ENCODE measurements around the gene TNFSF13. TPM values are rescaled to one million over a fixed set of nuclear protein-coding genes. Genes with fewer than 3 reads are reported as not detected.

TNFSF13 gene
- polyA plus RNA-seq, 1 donor = 23.4 TPM

- H3K27ac ChIP-seq (ENCODE audit: low read length) = peak overlapping the region; percentile 99
- DNase-seq = peak; percentile 90 to 94
- peaks cover 28% of the 10 kb centered on the region for H3K36me3 ChIP-seq (ENCODE audit: control insufficient read depth, insufficient read depth, low read length)
- H3K9me3 ChIP-seq (ENCODE audit: control insufficient read depth, low read depth, low read length) = no peaks in the 10 kb centered on the region
- H3K4me1 ChIP-seq (ENCODE audit: control insufficient read depth, insufficient read depth, low read length) = peaks cover 54% of the 10 kb centered on the region
- no peaks in the 10 kb centered on the region for H3K27me3 ChIP-seq (ENCODE audit: control insufficient read depth, insufficient read depth, low read length)
- no CpG with 5 or more reads among the region's 32 CpGs for WGBS (ENCODE audit: insufficient coverage, low lambda C conversion rate)
- H3K4me3 ChIP-seq (ENCODE audit: low read length) = peak overlapping the region; percentile 87
These were observed 2.6 kb downstream of the TNFSF13 start for GRCh38 chr17:7561028-7561575.

GRCh38 chr17:7561589-7562207, 3.1 kb downstream of the TNFSF13 start, which contains the start of gene SENP3:
TSS of gene SENP3 (plus strand) at chr17:7561919. CDS start at chr17:7563077, 1,158 bp downstream.
- no peaks in the 10 kb centered on the region for H3K9me3 ChIP-seq (ENCODE audit: control insufficient read depth, low read depth, low read length)
- H3K4me3 ChIP-seq (ENCODE audit: low read length) = peak within 1 kb of the TSS; percentile 87
- H3K27me3 ChIP-seq (ENCODE audit: control insufficient read depth, insufficient read depth, low read length) = no peaks in the 10 kb centered on the region
- H3K4me1 ChIP-seq (ENCODE audit: control insufficient read depth, insufficient read depth, low read length) = peaks cover 54% of the 10 kb centered on the region
- H3K36me3 ChIP-seq (ENCODE audit: control insufficient read depth, insufficient read depth, low read length) = peaks cover 34% of the 10 kb centered on the region
- peak within 1 kb of the TSS; percentile 99 for H3K27ac ChIP-seq (ENCODE audit: low read length)
- DNase-seq = peak; percentile 93 to 94
- WGBS (ENCODE audit: insufficient coverage, low lambda C conversion rate) = no CpG with 5 or more reads among the region's 82 CpGs

GRCh38 chr17:7562208-7562605, 3.7 kb downstream of the TNFSF13 start:
- Histone ChIP-seq H3K27ac (ENCODE audit: low read length) (peak overlapping the region; percentile 74), H3K27me3 (ENCODE audit: control insufficient read depth, insufficient read depth, low read length) (no peaks in the 10 kb centered on the region), H3K4me3 (ENCODE audit: low read length) (peak overlapping the region; percentile 87), H3K36me3 (ENCODE audit: control insufficient read depth, insufficient read depth, low read length) (peaks cover 40% of the 10 kb centered on the region), H3K9me3 (ENCODE audit: control insufficient read depth, low read depth, low read length) (no peaks in the 10 kb centered on the region), H3K4me1 (ENCODE audit: control insufficient read depth, insufficient read depth, low read length) (peaks cover 54% of the 10 kb centered on the region)
- no CpG with 5 or more reads among the region's 28 CpGs for WGBS (ENCODE audit: insufficient coverage, low lambda C conversion rate)
- no peak for DNase-seq

GRCh38 chr17:7563115-7563869, 4.7 kb downstream of the TNFSF13 start:
- Histone ChIP-seq H3K4me3 (ENCODE audit: low read length) (no peak overlapping the region), H3K36me3 (ENCODE audit: control insufficient read depth, insufficient read depth, low read length) (peaks cover 44% of the 10 kb centered on the region), H3K9me3 (ENCODE audit: control insufficient read depth, low read depth, low read length) (no peaks in the 10 kb centered on the region), H3K27me3 (ENCODE audit: control insufficient read depth, insufficient read depth, low read length) (no peaks in the 10 kb centered on the region), H3K27ac (ENCODE audit: low read length) (no peak overlapping the region), H3K4me1 (ENCODE audit: control insufficient read depth, insufficient read depth, low read length) (peaks cover 43% of the 10 kb centered on the region)
- DNase-seq = no peak
- WGBS (ENCODE audit: insufficient coverage, low lambda C conversion rate) = no CpG with 5 or more reads among the region's 30 CpGs

GRCh38 chr17:7569571-7569970, 11.0 kb downstream of the TNFSF13 start:
- Histone ChIP-seq H3K4me3 (ENCODE audit: low read length) (no peak overlapping the region), H3K27ac (ENCODE audit: low read length) (no peak overlapping the region), H3K9me3 (ENCODE audit: control insufficient read depth, low read depth, low read length) (peaks cover 7% of the 10 kb centered on the region), H3K4me1 (ENCODE audit: control insufficient read depth, insufficient read depth, low read length) (peaks cover 6% of the 10 kb centered on the region), H3K27me3 (ENCODE audit: control insufficient read depth, insufficient read depth, low read length) (no peaks in the 10 kb centered on the region), H3K36me3 (ENCODE audit: control insufficient read depth, insufficient read depth, low read length) (peaks cover 64% of the 10 kb centered on the region)
- no peak for DNase-seq
- no CpG with 5 or more reads among the region's 5 CpGs for WGBS (ENCODE audit: insufficient coverage, low lambda C conversion rate)

- Histone ChIP-seq H3K4me3 (ENCODE audit: low read length) (no peak overlapping the region), H3K36me3 (ENCODE audit: control insufficient read depth, insufficient read depth, low read length) (peaks cover 64% of the 10 kb centered on the region)
- no peak for DNase-seq
These were observed 11.8 kb downstream of the TNFSF13 start for GRCh38 chr17:7570351-7570750.

GRCh38 chr17:7572338-7572587, 13.7 kb downstream of the TNFSF13 start:
- H3K27ac ChIP-seq (ENCODE audit: low read length) = peak overlapping the region; percentile 93
- DNase-seq = no peak
- peaks cover 7% of the 10 kb centered on the region for H3K9me3 ChIP-seq (ENCODE audit: control insufficient read depth, low read depth, low read length)
- peak overlapping the region; percentile 61 for H3K4me3 ChIP-seq (ENCODE audit: low read length)
- peaks cover 64% of the 10 kb centered on the region for H3K36me3 ChIP-seq (ENCODE audit: control insufficient read depth, insufficient read depth, low read length)
- WGBS (ENCODE audit: insufficient coverage, low lambda C conversion rate) = no CpG with 5 or more reads among the region's 11 CpGs
- H3K27me3 ChIP-seq (ENCODE audit: control insufficient read depth, insufficient read depth, low read length) = no peaks in the 10 kb centered on the region
- H3K4me1 ChIP-seq (ENCODE audit: control insufficient read depth, insufficient read depth, low read length) = peaks cover 29% of the 10 kb centered on the region

More at GRCh38 chr17:7570351-7570750, 11.8 kb downstream of the TNFSF13 start:
- Histone ChIP-seq H3K4me1 (ENCODE audit: control insufficient read depth, insufficient read depth, low read length) (peaks cover 14% of the 10 kb centered on the region), H3K27me3 (ENCODE audit: control insufficient read depth, insufficient read depth, low read length) (no peaks in the 10 kb centered on the region), H3K9me3 (ENCODE audit: control insufficient read depth, low read depth, low read length) (peaks cover 7% of the 10 kb centered on the region), H3K27ac (ENCODE audit: low read length) (no peak overlapping the region)
- WGBS (ENCODE audit: insufficient coverage, low lambda C conversion rate) = no CpG with 5 or more reads among the region's 10 CpGs

- H3K4me3 ChIP-seq (ENCODE audit: low read length) = peak overlapping the region; percentile 98
- no CpG with 5 or more reads among the region's 73 CpGs for WGBS (ENCODE audit: insufficient coverage, low lambda C conversion rate)
- DNase-seq = peak; percentile 99 to 100
- H3K27ac ChIP-seq (ENCODE audit: low read length) = peak overlapping the region; percentile 95
- H3K27me3 ChIP-seq (ENCODE audit: control insufficient read depth, insufficient read depth, low read length) = no peaks in the 10 kb centered on the region
- H3K9me3 ChIP-seq (ENCODE audit: control insufficient read depth, low read depth, low read length) = peaks cover 7% of the 10 kb centered on the region
- H3K36me3 ChIP-seq (ENCODE audit: control insufficient read depth, insufficient read depth, low read length) = peaks cover 65% of the 10 kb centered on the region
- peaks cover 34% of the 10 kb centered on the region for H3K4me1 ChIP-seq (ENCODE audit: control insufficient read depth, insufficient read depth, low read length)
These were observed 14.2 kb downstream of the TNFSF13 start for GRCh38 chr17:7572588-7573323.

- peaks cover 41% of the 10 kb centered on the region for H3K4me1 ChIP-seq (ENCODE audit: control insufficient read depth, insufficient read depth, low read length)
- no CpG with 5 or more reads among the region's 71 CpGs for WGBS (ENCODE audit: insufficient coverage, low lambda C conversion rate)
These were observed 15.0 kb downstream of the TNFSF13 start for GRCh38 chr17:7573324-7574080.

More at GRCh38 chr17:7573324-7574080, 15.0 kb downstream of the TNFSF13 start:
- Histone ChIP-seq H3K27ac (ENCODE audit: low read length) (peak overlapping the region; percentile 95), H3K27me3 (ENCODE audit: control insufficient read depth, insufficient read depth, low read length) (no peaks in the 10 kb centered on the region), H3K36me3 (ENCODE audit: control insufficient read depth, insufficient read depth, low read length) (peaks cover 72% of the 10 kb centered on the region), H3K4me3 (ENCODE audit: low read length) (peak overlapping the region; percentile 98), H3K9me3 (ENCODE audit: control insufficient read depth, low read depth, low read length) (peaks cover 7% of the 10 kb centered on the region)
- DNase-seq = peak; percentile 89 to 91

Measured in large intestine (tissue), 3 donors.